ENCODE results near the gene ELP4.
A peak's percentile ranks its signal among the peaks of the same experiment; 100 is the strongest.

ELP4 gene

GRCh38 chr11:31804312-31805036 is 294.9 kb downstream of the ELP4 start:
- Histone ChIP-seq H3K9me3 (ENCODE audit: control insufficient read depth, low read length) (peaks cover 5% of the 10 kb centered on the region), H2AK5ac (ENCODE audit: low read length, severe bottlenecking) (no peak overlapping the region), H2AFZ (ENCODE audit: low read depth, low read length) (no peak overlapping the region), H3K79me1 (replicated peaks; ENCODE audit: low read length, poor library complexity, severe bottlenecking) (no peaks in the 10 kb centered on the region), H2BK12ac (ENCODE audit: low read length in 2 of 2) (no peak overlapping the region), H2BK5ac (ENCODE audit: low read depth, low read length, poor library complexity, severe bottlenecking) (no peak overlapping the region), H3K9ac (ENCODE audit: low read length) (no peak overlapping the region), H2BK120ac (ENCODE audit: low read depth, low read length) (no peak overlapping the region), H2BK15ac (ENCODE audit: low read depth, poor library complexity, severe bottlenecking) (no peak overlapping the region), H3K36me3 (ENCODE audit: control insufficient read depth in 1 of 2, insufficient read depth in 2 of 2, low read depth in 1 of 2, low read length in 2 of 2) (no peaks in the 10 kb centered on the region), H3K27ac (ENCODE audit: low read length, poor library complexity, severe bottlenecking) (no peak overlapping the region), H3K14ac (ENCODE audit: low read length in 2 of 2) (no peak overlapping the region), H3K4ac (ENCODE audit: low read depth in 1 of 2, low read length in 2 of 2) (no peak overlapping the region), H3K18ac (ENCODE audit: low read depth in 1 of 2, low read length in 2 of 2) (no peak overlapping the region), H3K4me3 (ENCODE audit: insufficient read depth in 1 of 2, low read depth in 1 of 2, low read length in 2 of 2) (peak overlapping the region in 1 of 2 experiments; percentile 28), H3K23ac (ENCODE audit: low read length in 2 of 2) (peak overlapping the region in 1 of 2 experiments; percentile 46), H4K91ac (ENCODE audit: low read length) (no peak overlapping the region), H4K8ac (ENCODE audit: low read length) (no peak overlapping the region), H3K4me1 (ENCODE audit: control insufficient read depth, insufficient read depth, low read depth, low read length) (peaks cover 18% of the 10 kb centered on the region), H3K4me2 (ENCODE audit: low read length, poor library complexity, severe bottlenecking) (no peak overlapping the region), H3K27me3 (ENCODE audit: control insufficient read depth in 1 of 2, insufficient read depth in 1 of 2, low read length in 2 of 2) (peaks cover 93 to 98% of the 10 kb centered on the region in 2 experiments)
- WGBS: 2% methylated on average over 41 of the region's 41 CpGs
- no peak for DNase-seq

DNA sequence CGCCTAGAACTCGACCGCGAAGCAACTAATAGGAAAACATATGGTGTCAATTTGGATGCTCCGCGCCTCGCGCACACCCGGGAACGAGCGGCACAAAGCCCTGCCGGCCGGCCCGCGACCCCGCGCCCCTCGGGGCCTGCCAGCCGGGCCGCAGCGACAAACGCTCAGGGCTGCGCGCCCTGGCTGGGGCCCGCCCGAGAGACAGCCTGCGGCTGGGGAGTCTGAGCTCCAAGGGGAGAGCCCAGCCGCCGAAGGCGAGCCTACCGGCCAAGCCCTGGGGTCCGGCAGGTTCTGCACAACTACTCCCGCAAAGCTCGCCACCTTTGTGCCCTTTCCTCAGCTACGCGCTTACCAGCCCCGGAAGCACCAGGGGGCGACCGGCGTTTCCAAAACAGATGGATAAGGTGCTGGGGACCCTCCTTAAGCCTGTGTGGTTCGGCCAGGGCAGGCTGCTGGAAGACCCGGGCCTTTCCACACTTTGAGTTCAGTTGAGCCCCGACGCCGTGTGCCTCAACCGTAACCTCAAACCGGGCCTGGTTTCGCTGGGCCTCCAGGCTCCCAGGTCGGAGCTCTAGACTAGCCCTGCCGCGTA is 295.6 kb downstream of the ELP4 start:
- no peak for DNase-seq
- H3K18ac ChIP-seq (ENCODE audit: low read depth in 1 of 2, low read length in 2 of 2): no peak overlapping the region
- H2AK5ac ChIP-seq (ENCODE audit: low read length, severe bottlenecking): no peak overlapping the region
- no peak overlapping the region for H4K8ac ChIP-seq (ENCODE audit: low read length)
- peaks cover 92 to 99% of the 10 kb centered on the region in 2 experiments for H3K27me3 ChIP-seq (ENCODE audit: control insufficient read depth in 1 of 2, insufficient read depth in 1 of 2, low read length in 2 of 2)
- no peak overlapping the region for H3K27ac ChIP-seq (ENCODE audit: low read length, poor library complexity, severe bottlenecking)
- no peak overlapping the region for H3K4ac ChIP-seq (ENCODE audit: low read depth in 1 of 2, low read length in 2 of 2)
- H2BK15ac ChIP-seq (ENCODE audit: low read depth, poor library complexity, severe bottlenecking): no peak overlapping the region
- H3K4me1 ChIP-seq (ENCODE audit: control insufficient read depth, insufficient read depth, low read depth, low read length): peaks cover 21% of the 10 kb centered on the region
- H3K79me1 ChIP-seq (replicated peaks; ENCODE audit: low read length, poor library complexity, severe bottlenecking): no peaks in the 10 kb centered on the region
- H2BK5ac ChIP-seq (ENCODE audit: low read depth, low read length, poor library complexity, severe bottlenecking): no peak overlapping the region
- WGBS: under 1% methylated on average over 51 of the region's 51 CpGs
- no peak overlapping the region for H2BK120ac ChIP-seq (ENCODE audit: low read depth, low read length)
- no peak overlapping the region for H4K91ac ChIP-seq (ENCODE audit: low read length)
- H3K4me3 ChIP-seq (ENCODE audit: insufficient read depth in 1 of 2, low read depth in 1 of 2, low read length in 2 of 2): peak overlapping the region in 1 of 2 experiments; percentile 28
- no peak overlapping the region for H2BK12ac ChIP-seq (ENCODE audit: low read length in 2 of 2)
- no peak overlapping the region for H3K14ac ChIP-seq (ENCODE audit: low read length in 2 of 2)
- no peaks in the 10 kb centered on the region for H3K36me3 ChIP-seq (ENCODE audit: control insufficient read depth in 1 of 2, insufficient read depth in 2 of 2, low read depth in 1 of 2, low read length in 2 of 2)
- H3K4me2 ChIP-seq (ENCODE audit: low read length, poor library complexity, severe bottlenecking): no peak overlapping the region
- peaks cover 5% of the 10 kb centered on the region for H3K9me3 ChIP-seq (ENCODE audit: control insufficient read depth, low read length)
- no peak overlapping the region for H3K9ac ChIP-seq (ENCODE audit: low read length)
- H3K23ac ChIP-seq (ENCODE audit: low read length in 2 of 2): no peak overlapping the region
- H2AFZ ChIP-seq (ENCODE audit: low read depth, low read length): no peak overlapping the region

DNA sequence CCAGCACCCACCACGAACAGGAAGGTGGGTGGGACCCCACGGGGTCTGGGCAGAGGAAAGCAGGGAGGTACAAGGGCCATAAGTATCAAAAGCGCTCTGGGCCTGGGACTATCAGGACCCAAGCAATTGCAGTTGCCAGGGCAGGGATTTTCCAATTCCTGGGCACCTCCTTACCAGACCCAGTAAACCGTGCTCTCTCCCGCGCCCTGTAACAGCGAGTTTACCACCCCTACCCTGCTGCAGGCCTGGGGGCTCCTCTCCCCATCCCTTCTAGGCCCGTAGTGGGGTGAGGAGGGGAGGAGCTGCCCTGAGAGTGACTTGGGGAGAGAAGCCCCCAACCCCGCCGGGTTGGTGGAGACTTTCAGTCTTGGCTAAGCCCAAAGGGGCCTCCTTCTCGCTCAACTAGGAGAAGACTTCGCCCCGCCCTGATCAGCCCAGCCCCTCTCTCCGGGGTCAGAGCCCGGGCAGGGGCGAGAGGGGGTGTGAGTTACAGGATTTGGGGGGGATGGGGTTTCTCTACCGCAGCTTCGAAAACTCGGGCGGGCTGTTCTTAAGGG is 296.1 kb downstream of the ELP4 start:
- Histone ChIP-seq H3K27ac (ENCODE audit: low read length, poor library complexity, severe bottlenecking) (no peak overlapping the region), H2BK12ac (ENCODE audit: low read length in 2 of 2) (no peak overlapping the region), H3K4me3 (ENCODE audit: insufficient read depth in 1 of 2, low read depth in 1 of 2, low read length in 2 of 2) (no peak overlapping the region), H2BK15ac (ENCODE audit: low read depth, poor library complexity, severe bottlenecking) (no peak overlapping the region), H3K4me1 (ENCODE audit: control insufficient read depth, insufficient read depth, low read depth, low read length) (peaks cover 26% of the 10 kb centered on the region), H3K4ac (ENCODE audit: low read depth in 1 of 2, low read length in 2 of 2) (no peak overlapping the region), H3K23ac (ENCODE audit: low read length in 2 of 2) (peak overlapping the region in 1 of 2 experiments; percentile 42), H4K91ac (ENCODE audit: low read length) (no peak overlapping the region), H3K27me3 (ENCODE audit: control insufficient read depth in 1 of 2, insufficient read depth in 1 of 2, low read length in 2 of 2) (peaks cover 89 to 99% of the 10 kb centered on the region in 2 experiments), H3K36me3 (ENCODE audit: control insufficient read depth in 1 of 2, insufficient read depth in 2 of 2, low read depth in 1 of 2, low read length in 2 of 2) (no peaks in the 10 kb centered on the region), H3K9me3 (ENCODE audit: control insufficient read depth, low read length) (peaks cover 4% of the 10 kb centered on the region), H3K4me2 (ENCODE audit: low read length, poor library complexity, severe bottlenecking) (no peak overlapping the region), H2BK120ac (ENCODE audit: low read depth, low read length) (no peak overlapping the region), H3K14ac (ENCODE audit: low read length in 2 of 2) (no peak overlapping the region), H2AFZ (ENCODE audit: low read depth, low read length) (no peak overlapping the region), H2BK5ac (ENCODE audit: low read depth, low read length, poor library complexity, severe bottlenecking) (no peak overlapping the region), H3K18ac (ENCODE audit: low read depth in 1 of 2, low read length in 2 of 2) (no peak overlapping the region), H2AK5ac (ENCODE audit: low read length, severe bottlenecking) (no peak overlapping the region), H4K8ac (ENCODE audit: low read length) (no peak overlapping the region), H3K9ac (ENCODE audit: low read length) (no peak overlapping the region), H3K79me1 (replicated peaks; ENCODE audit: low read length, poor library complexity, severe bottlenecking) (no peaks in the 10 kb centered on the region)
- no peak for DNase-seq
- 0% methylated on average over 9 of the region's 20 CpGs for WGBS

DNA sequence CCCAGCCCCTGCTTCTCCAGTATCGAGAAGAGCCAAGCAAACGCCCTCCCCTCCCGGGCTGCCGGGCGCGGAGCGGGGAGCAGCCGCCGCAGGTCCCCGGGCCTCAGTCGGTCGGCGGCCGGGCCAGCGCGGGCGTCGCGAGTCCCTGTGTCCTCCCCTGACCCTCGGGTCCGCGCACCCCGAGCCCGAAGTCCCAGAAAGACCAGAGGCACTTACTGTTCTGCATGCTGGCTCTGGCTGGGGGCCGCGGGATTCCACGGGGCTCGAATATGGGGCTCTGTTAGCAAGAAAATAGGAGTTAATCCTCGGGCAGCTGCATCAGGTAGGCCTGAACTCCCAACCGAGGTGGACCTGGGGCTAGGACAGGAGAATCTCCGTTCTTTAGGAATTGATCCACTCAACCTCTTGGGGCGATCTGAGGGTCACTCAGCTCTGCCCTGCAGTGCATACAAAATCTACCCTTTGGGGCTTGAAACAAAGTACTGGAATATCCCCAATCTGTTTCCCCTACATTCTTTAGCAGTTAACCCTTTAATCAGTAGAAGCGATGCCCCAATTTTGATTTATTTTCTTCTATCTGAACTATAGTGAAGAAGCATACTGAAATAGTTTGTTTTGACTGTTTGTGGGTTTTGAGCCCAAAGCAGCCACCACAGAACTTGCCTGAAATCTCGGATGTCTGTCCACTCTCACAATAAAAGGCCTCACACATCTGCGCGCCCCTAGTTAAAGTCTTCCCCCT is 296.8 kb downstream of the ELP4 start:
- Histone ChIP-seq H3K14ac (ENCODE audit: low read length in 2 of 2) (no peak overlapping the region), H3K18ac (ENCODE audit: low read depth in 1 of 2, low read length in 2 of 2) (no peak overlapping the region), H3K9me3 (ENCODE audit: control insufficient read depth, low read length) (no peaks in the 10 kb centered on the region), H2AK5ac (ENCODE audit: low read length, severe bottlenecking) (no peak overlapping the region), H4K91ac (ENCODE audit: low read length) (no peak overlapping the region), H4K8ac (ENCODE audit: low read length) (no peak overlapping the region), H2BK5ac (ENCODE audit: low read depth, low read length, poor library complexity, severe bottlenecking) (no peak overlapping the region), H3K27ac (ENCODE audit: low read length, poor library complexity, severe bottlenecking) (no peak overlapping the region), H3K4me1 (ENCODE audit: control insufficient read depth, insufficient read depth, low read depth, low read length) (peaks cover 32% of the 10 kb centered on the region), H3K27me3 (ENCODE audit: control insufficient read depth in 1 of 2, insufficient read depth in 1 of 2, low read length in 2 of 2) (peaks cover 89 to 99% of the 10 kb centered on the region in 2 experiments), H3K9ac (ENCODE audit: low read length) (no peak overlapping the region), H2BK12ac (ENCODE audit: low read length in 2 of 2) (no peak overlapping the region), H3K4me3 (ENCODE audit: insufficient read depth in 1 of 2, low read depth in 1 of 2, low read length in 2 of 2) (no peak overlapping the region), H3K4ac (ENCODE audit: low read depth in 1 of 2, low read length in 2 of 2) (no peak overlapping the region), H3K4me2 (ENCODE audit: low read length, poor library complexity, severe bottlenecking) (no peak overlapping the region), H3K79me1 (replicated peaks; ENCODE audit: low read length, poor library complexity, severe bottlenecking) (no peaks in the 10 kb centered on the region), H2AFZ (ENCODE audit: low read depth, low read length) (no peak overlapping the region), H2BK120ac (ENCODE audit: low read depth, low read length) (no peak overlapping the region), H2BK15ac (ENCODE audit: low read depth, poor library complexity, severe bottlenecking) (no peak overlapping the region), H3K23ac (ENCODE audit: low read length in 2 of 2) (no peak overlapping the region), H3K36me3 (ENCODE audit: control insufficient read depth in 1 of 2, insufficient read depth in 2 of 2, low read depth in 1 of 2, low read length in 2 of 2) (no peaks in the 10 kb centered on the region)
- 3% methylated on average over 35 of the region's 36 CpGs for WGBS
- no peak for DNase-seq

Measured in mesenchymal stem cell (in vitro differentiated cells and primary cell).